ENCODE results near the gene SEPTIN10.
A peak's percentile ranks its signal among the peaks of the same experiment; 100 is the strongest.

Gene SEPTIN10

DNA sequence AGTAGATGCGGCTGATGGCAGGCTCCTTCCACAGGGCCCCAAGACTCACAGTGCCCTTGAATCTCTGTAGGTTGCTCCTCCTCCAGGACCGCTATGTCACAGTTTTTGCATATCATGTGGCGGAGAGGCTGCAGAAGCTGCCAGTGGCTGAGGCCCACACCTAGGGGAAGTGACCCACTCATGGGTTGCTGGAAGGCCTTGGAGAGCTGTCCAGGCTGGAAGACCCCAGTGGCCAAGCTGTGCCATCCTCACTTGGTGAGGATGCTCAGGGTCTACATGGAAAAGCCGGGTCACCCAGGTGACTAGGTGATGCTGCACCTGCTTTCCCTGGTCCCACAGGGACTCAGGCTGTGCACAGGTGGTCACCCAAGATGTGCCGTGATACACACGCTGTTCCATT, 90.6 kb downstream of the SEPTIN10 start:
- no peak for DNase-seq (ENCODE audit: low read depth)

DNA sequence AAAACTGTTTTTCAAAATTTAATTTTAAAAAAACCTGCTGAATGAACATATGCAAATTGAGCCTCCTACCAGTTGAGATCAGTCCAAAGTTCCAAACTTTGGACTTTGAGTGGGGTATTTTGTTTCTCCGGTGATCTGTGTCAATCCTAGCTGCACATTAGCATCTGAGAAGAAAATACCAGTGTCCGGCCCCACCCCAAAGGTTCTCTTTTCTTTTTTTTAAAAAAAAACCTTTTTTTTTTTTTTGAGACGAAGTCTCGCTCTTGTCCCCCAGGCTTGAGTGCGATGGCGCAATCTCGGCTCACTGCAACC, 91.7 kb downstream of the SEPTIN10 start:
- no peak for DNase-seq (ENCODE audit: low read depth)

DNA sequence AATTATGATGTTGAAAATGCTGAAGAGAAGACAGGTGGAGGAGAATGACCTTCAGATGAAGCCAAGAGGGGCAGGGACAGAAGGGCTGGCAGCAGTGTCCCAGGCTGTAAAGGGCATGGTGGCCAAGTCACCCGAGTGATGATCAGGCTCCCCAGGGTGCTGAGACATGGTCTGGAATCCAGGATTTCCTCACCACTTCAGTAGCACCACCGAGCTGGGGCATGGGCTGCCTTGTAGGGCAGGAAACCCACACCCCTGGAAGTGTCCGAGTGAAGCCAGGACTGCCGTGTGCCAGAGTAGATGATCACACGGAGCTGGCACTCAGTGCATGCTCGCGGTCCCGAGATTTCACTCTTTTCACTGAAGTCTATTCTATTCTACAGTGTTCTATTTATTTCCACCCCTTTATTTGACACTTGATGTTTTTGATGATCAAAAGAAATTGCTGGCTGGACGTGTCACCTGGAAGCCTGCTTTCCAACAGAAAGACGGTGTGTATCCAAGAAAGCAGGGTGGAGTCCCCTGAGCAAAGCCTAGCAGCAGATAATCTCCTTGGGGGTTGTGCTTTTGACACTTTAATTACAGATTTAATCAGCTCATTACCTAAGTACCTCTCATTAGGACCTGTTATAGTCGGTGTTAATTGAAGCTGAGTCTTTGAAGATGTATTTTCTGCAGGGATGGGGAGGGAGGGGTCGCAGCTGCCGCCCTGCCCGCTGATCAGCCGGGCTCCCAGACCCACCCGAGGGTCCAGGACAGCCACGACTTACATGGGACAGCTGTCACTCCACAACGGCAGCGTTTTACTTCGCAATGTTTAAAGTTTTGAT, 92.3 kb downstream of the SEPTIN10 start:
- DNase-seq (ENCODE audit: low read depth) = no peak

DNA sequence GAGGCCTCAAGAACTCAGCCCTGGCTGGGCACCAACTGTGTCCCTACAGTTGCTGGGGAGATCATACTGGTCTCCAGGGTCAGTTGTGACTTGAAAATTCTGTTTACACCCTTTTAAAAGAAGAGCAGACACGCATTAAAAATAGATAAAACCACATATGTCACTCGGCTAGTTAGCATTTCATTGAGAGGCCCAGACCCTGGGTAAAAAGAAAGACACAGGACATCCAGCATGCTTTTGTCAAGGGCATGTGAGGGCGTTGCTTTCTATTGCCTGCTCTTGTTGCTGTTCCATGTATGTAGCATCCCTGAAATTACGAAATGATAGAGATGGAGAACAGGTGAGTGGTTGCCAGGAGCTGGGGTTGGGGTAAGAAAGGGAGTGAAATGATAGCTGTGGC, 94.3 kb downstream of the SEPTIN10 start:
- no peak for DNase-seq (ENCODE audit: low read depth)

DNA sequence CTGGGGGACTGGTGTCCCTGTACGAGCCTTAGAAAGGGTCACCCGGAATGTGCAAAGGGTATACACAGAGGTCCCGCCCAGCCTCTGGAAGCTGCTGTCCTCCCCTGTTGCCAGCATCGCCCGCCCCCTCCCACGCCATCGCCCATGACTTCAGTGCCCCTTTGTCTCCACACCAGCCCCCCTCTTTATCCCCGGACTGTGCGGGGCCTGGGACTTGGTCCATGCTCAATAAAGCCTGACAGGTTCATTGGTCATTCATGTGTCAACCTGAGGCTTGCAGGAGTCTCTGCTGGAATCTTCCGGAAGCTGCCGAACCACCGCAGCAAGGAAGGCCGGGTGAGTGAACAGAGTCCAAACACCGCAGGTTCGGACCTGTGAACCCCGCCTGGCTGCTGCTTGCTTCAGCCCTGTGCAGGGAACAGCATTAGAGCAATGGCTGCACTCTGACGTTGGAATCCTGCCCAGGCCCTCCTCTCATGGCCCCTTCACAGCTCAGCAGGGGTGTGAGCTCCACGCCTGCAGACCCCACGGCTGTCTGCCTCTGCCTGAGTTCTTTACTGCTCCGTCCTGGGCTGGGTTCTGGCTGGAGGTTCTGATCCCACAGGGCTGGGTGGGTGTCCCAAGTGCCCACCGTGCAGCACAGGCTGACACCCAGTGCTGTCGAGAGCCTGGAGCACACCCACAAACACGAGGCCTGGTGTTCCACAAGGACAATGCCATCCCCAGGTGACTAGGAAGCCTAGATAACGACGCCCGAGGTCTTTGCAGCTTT, 96.5 kb downstream of the SEPTIN10 start:
- no peak for DNase-seq (ENCODE audit: low read depth)

DNA sequence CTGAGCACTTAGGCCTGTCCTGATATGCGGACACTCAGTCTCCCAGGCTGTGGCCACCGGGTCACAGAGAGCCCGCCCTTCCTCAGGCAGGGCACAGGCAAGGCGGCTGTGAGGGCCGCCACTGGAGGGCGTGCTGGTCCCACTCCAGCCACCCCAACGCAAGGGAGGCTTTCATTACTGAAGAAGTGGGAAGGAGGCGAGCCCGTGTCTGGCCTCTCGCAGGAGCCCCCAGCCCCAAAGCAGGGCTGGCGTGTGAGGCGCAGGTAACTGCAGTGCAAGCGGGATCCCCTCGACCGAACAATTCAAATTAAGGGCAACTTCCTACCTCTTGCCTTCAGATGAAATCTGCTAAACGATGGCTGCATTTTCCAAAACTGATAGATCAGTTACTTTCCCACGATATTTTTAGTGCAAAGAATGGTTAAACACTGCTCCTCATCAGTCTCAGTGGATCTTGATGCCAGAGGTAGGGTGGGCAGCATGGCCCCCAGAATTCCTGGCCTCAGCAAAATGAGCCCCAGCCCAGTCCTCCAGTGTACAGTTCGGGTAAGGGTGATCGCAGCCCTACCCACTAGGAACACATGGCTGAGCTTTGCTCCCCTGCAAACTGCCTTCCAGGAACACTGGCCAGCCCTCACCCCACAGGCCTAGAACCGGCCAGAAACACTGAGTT, 97.2 kb downstream of the SEPTIN10 start:
- no peak for DNase-seq (ENCODE audit: low read depth)

DNA sequence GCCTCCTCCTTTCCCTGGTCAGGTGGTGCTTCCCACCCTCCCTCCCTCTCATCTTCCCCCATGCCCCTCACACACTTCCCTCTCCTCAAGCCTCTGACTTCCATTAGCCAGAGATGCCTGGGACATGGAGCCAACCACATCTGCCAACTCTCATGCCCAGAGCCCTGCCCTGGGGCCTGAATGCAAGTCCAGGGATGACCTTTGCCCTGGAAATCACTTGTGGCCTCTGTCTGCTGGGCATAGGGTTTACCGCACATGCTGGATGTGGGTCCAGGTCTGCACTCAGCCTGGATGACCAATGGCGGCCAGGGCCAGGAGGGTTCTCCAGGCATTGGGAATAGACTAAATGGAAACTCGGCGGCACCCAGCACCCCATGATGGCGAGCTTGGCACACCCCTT, 98.9 kb downstream of the SEPTIN10 start:
- DNase-seq (ENCODE audit: low read depth) = no peak

DNA sequence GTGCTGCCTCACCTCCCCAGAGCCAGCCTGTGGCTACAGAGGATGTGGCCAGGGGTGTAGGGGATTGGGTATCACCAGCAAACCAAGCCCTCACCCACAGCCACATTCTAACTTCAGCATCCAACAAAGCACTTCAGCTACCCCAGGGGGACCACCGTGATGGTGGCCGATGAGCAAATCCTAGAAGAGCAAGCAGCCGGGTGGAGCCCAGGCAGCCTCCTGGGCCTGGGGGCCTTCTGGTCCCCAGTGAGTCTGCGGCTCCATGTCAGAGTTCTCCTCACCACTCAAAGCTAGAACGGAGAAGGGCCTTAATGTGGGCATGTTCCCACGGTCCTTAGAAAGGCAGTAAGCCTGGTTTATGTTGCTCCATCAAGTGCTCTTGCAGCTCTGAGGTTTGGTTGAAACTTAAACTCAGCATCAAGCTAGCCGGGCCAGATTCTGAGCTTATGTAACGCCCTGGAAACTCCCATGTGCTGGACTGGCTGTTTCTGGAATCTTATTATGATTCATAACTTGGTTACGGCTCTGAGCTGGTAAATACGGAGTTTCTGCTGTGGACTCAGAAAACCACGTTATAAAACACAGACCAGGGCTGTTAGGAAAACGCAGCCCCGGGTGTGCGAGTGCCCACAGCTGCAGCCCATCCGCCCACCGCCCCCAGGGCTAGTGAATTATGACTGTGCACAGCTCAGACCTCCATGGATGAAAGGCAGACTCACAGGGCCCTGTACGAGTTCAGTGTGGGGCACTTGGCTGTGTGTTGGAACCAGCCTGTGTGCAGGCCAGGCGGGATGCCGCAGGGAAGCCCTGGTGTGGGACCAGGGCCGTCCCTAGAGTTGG, 99.8 kb downstream of the SEPTIN10 start:
- no peak for DNase-seq (ENCODE audit: low read depth)

DNA sequence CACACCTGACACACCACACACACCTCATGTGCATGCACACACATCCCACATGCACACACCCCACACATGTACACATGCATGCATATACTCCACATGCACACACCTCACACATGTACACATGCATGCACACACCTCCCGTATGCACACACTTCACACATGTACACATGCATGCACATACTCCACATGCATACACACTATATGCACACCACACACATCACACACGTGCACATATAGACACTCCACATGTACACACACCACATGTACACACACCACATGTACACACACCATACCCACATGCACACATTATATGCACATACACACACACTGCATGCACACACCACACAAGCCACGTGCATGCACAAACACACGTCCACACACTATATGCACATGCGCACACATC, 100.5 kb downstream of the SEPTIN10 start:
- DNase-seq (ENCODE audit: low read depth) = no peak

DNA sequence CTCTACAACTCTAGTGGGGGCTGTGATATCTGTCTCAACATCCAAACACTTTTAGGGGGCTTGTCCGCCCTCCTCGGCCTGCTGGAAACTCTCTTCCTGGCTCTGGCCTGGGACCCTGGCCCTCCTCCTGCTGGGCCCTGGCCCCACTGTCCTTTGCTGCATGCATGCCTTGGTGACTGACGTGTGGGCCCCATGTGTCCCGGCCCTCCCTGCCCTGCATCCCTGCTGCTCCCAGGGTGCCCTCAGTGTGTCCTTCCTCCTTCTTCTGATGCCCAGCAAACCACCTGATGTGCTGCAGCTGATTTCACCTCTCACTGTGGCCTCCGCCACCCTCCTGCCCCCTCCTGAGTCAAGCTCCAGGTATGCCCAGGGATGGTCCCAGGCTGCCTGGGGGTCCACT, 101.7 kb downstream of the SEPTIN10 start:
- DNase-seq (ENCODE audit: low read depth) = no peak

DNA sequence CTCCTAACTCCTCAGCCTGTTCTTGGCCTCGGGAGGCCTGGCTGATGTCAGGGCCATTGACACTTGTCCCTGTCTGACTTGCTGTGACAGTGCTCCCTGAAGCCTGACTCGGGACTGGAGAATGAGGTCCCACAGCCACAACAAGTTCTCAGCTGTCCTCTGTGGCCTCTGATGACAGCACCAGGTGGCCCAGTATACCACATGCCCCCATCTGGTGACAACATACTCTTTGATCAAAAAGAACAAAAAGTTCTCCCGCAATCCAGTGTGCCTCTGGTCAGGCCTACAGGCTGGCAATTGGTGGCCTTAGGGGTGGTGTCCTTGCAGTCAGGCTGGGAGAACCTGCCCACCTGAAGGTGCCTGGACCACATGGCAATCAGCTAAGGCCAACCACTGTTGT, 102.6 kb downstream of the SEPTIN10 start:
- DNase-seq (ENCODE audit: low read depth) = no peak

DNA sequence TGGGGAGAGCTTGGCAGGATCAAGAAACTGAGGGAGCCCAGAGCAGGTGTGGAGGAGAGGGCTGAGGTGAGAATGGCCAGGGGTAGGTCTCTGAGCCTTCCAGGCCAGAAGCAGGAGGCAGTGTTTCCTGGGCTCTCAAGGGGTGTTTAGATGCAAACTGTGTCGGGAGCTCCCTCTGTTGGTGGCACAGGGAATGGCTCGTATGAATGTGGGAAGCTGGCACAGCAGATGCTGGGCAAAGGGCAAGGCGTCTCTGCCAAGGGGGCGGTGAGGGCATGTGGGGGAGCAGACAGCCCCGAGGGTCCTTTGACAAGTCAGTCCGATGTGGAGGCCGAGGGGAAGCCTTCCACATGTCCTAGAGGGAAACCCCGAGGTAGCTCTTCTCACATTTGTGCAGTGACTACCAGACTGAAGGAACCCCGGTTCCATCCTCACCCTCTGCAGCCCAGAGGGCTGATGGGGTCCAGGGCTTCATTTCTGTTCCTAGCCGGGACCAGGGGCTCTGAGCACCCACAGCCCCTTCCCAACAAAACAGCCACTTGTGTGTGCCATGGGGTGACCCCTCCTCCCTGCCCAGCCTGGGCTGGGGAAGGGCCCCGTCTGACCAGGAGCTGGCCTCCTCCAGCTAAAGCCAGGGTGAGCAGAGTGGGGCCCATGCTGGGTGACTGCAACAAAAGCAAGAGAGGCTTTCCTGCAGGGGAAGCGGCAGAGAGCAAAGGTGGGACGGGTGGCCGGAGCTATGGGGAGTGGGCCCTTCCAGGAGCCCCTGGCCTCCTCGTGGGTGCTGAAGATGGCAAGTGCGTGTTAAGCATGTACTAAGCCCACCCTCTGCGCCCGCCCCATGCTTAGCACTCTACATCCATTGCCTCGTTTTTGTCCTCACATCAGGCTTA, 103.4 kb downstream of the SEPTIN10 start:
- DNase-seq (ENCODE audit: low read depth) = peak; percentile 42

DNA sequence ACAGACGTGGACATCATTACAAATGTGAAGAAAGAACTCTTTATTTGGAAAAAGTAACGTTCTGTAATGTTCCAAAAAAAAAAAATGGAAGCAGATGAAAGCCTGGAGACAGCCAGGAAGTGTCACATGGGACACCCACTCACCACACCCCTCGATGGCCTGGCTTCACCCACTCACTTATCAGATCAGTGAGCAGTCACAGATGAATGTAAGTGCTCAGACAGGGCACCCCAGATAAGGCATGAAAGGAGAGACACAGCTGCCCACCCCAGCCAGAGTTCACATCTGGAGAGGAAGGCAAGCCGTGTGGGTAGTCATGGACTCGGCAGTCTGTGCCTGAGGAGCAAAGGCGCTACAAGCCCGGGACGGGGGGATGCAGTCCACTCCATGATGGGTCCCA, 105.2 kb downstream of the SEPTIN10 start:
- no peak for DNase-seq (ENCODE audit: low read depth)

DNA sequence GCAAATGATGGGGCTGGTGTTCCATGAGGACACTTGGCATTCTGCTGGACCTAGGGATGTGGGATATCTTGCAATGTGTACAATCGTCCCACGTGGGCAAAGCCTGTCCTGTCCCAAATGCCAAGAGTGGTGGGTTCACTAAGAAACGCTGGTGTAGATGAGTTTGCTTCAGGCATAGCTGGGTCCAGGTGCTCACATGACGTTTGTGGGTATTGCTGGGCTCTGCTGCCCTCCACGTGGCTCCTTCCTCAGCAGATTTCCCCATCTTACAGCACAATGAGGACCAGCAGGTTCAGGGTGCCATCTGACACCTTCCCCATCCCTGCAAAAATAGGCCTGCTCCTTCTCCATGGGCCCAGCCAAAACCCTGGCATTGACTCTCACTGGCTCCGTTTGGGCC, 105.9 kb downstream of the SEPTIN10 start:
- no peak for DNase-seq (ENCODE audit: low read depth)

DNA sequence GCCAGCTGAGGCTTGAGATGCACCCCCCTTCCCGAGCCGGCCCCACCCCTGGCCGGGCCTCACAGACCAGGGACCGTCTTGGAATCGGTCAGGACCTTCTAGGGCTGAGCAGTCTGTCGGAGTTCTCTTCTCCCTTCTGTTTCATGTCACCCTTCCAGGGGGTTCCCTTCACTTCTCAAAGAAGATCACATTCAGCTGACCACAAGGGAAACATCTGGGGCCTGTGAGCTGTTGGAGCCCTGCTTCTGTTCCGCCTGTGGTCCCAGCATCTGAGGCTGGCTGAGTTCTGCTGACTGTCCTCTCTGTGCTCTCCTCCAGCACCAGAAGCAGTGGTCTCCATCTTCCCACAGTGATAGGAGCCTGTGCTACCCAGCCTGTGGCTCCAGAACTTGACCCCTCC, 106.5 kb downstream of the SEPTIN10 start:
- DNase-seq (ENCODE audit: low read depth) = no peak

DNA sequence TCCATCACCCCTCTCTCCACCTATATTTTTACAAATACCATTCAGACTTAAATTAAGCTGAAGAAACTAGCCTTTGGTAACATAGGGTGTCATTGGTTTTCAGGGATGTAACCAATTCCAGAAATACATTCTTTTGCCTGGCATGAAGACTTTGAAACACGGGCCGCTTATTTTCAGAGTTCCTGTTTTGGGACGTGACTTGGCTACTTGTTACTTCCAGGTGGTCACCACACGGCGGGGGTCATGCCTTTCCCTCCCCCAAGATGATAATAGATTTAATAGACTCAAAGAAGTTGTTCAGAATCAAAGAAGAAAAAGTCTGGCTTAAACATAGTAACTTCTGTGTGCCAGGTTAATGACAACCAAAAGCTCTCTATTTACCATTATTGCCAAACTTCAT, 110.6 kb downstream of the SEPTIN10 start:
- no peak for DNase-seq (ENCODE audit: low read depth)

DNA sequence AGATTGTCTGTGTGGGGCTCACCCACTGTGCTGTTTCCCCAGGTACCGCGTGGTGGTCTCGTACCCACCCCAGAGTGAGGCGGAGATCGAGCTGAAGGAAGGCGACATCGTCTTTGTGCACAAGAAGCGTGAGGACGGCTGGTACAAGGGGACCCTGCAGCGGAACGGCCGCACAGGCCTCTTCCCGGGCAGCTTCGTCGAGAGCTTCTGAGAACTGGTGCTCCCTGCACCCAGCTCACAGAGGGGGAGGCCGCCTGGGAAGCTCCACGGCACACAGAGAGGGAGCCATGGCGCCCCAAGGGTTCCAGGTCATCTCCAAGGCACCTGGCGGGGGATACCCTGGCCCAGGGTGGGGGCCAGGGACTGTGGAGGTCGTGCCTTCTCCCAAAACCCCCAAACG, 112.3 kb downstream of the SEPTIN10 start:
- no peak for DNase-seq (ENCODE audit: low read depth)

DNA sequence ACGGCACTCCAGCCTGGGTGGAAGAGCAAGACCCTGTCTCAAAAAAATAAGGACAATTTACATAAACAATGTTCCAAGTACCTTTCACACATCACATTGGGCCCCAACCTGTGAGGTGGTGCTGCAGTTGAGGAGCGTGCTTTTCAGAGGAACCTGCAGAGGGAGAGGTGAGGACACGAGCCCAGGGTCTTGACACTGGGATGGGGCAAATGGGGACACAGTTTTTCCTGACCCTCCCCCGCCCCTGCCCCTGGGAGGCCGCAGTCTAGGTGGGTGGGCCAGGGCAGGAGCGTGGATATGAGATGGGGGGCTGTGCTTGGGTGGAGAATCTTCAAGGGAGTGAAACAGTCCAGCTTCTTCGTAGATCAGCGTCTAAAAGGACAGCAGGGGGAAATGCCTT, 112.9 kb downstream of the SEPTIN10 start:
- DNase-seq (ENCODE audit: low read depth) = no peak

DNA sequence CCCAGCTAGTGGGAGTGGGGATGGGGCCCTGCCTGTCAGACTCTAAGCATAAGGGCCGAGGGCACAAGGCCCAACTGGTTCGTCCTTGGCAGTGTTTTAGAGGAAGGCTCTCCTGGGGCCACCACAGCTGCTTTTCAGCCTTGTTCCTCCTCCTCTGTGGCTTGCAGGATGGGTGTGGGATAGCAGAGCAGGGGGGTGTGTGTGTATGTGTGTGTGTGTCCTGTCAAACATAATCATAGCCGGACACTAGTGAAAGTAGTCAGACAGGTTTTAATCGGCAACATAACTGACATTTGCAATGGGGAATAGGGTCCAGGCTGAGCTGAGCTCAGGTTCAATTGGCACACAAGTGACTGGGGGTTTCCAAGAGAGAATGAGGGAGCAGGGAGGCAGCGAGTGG, 114.2 kb downstream of the SEPTIN10 start:
- DNase-seq (ENCODE audit: low read depth) = no peak

DNA sequence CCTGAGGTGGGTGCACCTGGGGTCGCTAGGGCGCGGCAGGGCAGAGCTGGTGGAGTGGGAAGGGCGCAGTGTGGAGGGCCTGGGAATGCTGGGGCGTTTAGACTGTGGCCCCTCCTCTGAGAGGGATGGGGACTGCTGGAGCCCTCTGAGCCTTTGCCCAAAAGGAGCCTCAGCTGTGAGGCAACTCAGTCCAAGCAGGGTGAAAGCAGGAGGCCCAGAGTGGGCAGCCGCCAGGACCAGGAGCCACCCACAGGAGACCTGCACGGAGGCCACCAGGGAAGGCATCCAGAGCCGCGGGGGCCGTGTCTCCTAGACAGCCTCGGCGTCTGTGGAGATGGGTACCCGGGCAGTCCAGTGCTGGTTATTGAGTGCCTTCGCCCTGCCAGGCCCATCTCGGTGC, 114.9 kb downstream of the SEPTIN10 start:
- DNase-seq (ENCODE audit: low read depth) = no peak

Data from activated T-helper 1 cell treated with Interleukin-2 at 50 U/mL for 16 hours (primary cell).